HG03571 (cell line): ENCODE data around the gene EYA3.

Experiments
- ATAC-seq: cut with Tn5 transposase; IDR thresholded peaks from one replicate; pipeline ENCODE4 v1.9.1; 2021; ENCODE audit not compliant: unreplicated experiment

EYA3 gene

GRCh38 chr1:27972141-27972540 is 116.3 kb downstream of the EYA3 start:
- ATAC-seq, result no peak

GRCh38 chr1:27971674-27972073 is 116.7 kb downstream of the EYA3 start:
- no peak for ATAC-seq

GRCh38 chr1:27970401-27970800 is 118.0 kb downstream of the EYA3 start:
- ATAC-seq, result no peak

- ATAC-seq, result no peak
These were observed 119.7 kb downstream of the EYA3 start for GRCh38 chr1:27968692-27969091.

- ATAC-seq, result no peak
These were observed 120.4 kb downstream of the EYA3 start for GRCh38 chr1:27967884-27968466.

GRCh38 chr1:27967106-27967883 is 121.1 kb downstream of the EYA3 start:
- no peak for ATAC-seq

- ATAC-seq, result no peak
These were observed 121.9 kb downstream of the EYA3 start for GRCh38 chr1:27966402-27967105.

- no peak for ATAC-seq
These were observed 125.0 kb downstream of the EYA3 start for GRCh38 chr1:27963393-27963792.

- ATAC-seq, result no peak
These were observed 126.7 kb downstream of the EYA3 start for GRCh38 chr1:27961646-27962221.

GRCh38 chr1:27960762-27961645 is 127.4 kb downstream of the EYA3 start:
- no peak for ATAC-seq

- peak; percentile 76 for ATAC-seq
These were observed 128.4 kb downstream of the EYA3 start, which contains the start of gene XKR8 for GRCh38 chr1:27959792-27960603. Gene XKR8 (plus strand): TSS chr1:27959973. CDS start chr1:27960070, 97 bp downstream.

- ATAC-seq, result no peak
These were observed 129.9 kb downstream of the EYA3 start for GRCh38 chr1:27958513-27958912.

- ATAC-seq, result no peak
These were observed 130.8 kb downstream of the EYA3 start for GRCh38 chr1:27957655-27958054.

GRCh38 chr1:27956761-27957160 is 131.6 kb downstream of the EYA3 start:
- no peak for ATAC-seq

GRCh38 chr1:27955076-27955475 is 133.3 kb downstream of the EYA3 start:
- ATAC-seq, result no peak

- no peak for ATAC-seq
These were observed 134.2 kb downstream of the EYA3 start for GRCh38 chr1:27954186-27954585.

GRCh38 chr1:27952147-27952546 is 136.3 kb downstream of the EYA3 start:
- ATAC-seq, result no peak

GRCh38 chr1:27951396-27951795 is 137.0 kb downstream of the EYA3 start:
- ATAC-seq, result no peak

- no peak for ATAC-seq
These were observed 139.4 kb downstream of the EYA3 start for GRCh38 chr1:27949027-27949426.

- no peak for ATAC-seq
These were observed 143.4 kb downstream of the EYA3 start for GRCh38 chr1:27945020-27945419.
